HG02642 (cell line): ENCODE measurements around the gene SORCS2.

Experiments
- ATAC-seq: cut with Tn5 transposase; IDR thresholded peaks from one replicate; pipeline ENCODE4 v1.9.1; 2021; ENCODE audit warnings: mild to moderate bottlenecking; ENCODE audit not compliant: unreplicated experiment, poor library complexity

Gene SORCS2

DNA sequence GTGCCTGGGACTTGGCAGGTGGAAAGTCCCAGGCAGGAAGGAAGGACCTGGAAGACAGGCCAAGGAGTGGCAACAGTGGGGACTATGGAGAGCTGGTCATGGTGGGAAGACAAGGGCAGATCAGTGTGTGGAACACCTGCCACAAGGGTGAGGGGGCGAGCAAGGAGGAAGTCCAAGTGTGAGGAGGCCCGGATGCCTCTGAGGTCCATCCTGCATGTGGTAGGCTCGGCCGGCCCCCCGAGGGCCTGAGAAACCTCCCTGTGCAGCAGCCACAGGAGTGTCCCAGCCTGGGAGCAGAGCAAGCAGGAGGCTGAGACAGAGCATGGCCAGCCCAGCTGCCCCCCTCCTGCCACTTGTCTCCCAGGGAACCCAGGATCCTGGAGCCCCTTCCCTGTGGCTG lies 282.9 kb downstream of the SORCS2 start:
- no peak for ATAC-seq

DNA sequence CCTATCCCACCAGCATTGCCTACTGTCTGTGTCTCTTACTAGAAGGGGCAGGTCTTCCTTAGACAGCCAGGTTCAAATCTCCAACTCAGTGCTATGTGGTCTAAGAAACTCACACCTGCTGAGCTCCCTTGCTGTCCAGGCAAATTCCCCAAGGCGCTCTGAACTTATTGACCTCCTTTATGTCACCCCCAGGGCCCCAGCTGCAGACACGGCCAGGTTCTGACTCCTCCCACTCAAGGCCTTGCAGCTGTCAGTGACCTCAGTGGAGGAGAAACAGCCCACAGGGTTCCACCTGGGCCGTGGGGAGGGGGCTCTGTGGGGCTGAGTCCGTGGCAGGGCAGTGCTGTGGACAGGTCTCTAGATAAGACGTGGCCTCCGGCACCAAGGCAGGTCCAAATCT lies 284.5 kb downstream of the SORCS2 start:
- ATAC-seq, result no peak

DNA sequence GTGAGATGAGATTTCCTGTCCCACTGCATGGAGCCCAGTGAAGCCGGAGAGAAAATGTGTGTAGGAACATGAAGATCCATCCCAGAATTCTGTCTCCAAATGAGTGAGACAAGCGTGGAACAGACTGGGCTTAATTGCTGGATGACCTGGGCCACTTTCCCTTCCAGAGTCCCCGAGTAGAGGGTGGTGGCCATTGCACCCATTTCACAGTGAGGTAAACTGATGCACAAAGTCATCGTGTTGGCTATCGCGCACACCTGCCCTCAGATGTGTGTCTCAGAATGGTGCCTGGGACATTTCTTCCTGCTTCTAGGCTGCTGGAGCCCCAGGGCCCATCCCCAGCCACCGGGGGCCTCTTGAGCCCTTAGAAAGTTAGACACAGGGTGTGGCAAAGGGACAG lies 285.4 kb downstream of the SORCS2 start:
- ATAC-seq, result no peak

DNA sequence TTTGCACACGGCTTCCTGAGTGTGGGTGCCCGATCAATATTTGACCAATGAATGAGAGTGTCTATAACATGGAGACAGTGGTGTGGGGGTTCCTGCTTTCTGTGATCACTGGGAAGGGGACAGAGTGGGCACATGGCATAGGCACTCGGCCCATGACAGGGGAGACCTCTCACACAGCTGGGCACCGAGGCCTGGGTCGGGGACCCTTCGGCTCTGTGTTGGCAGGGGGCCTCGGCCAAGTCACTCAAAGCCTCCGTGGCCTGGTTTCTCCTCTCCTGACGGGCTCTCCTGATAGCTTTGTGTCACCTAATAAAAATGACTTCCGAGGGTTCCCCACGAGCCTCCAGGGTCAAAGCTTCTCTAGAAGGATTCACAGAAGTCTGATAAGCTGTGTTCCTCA lies 286.3 kb downstream of the SORCS2 start:
- no peak for ATAC-seq

DNA sequence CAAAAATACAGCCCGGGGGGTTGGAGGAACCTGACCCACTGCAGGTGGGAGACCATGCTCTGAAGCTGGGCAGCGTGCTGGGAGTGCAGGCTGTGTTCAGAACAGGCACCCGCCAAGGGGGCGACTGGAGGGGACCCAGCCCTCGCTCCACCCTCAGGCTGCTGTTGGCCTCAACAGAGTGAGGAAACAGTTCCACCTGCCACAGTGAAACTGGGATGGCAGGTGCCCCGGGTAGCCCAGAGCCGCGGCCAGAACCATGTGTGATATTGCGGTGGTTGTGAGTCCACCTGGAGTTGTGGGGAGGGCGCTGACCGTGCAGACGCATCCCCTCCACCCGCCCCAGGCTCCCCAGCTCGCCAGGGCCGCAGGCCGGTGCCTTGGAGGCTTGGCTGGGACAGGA lies 288.1 kb downstream of the SORCS2 start:
- no peak for ATAC-seq

DNA sequence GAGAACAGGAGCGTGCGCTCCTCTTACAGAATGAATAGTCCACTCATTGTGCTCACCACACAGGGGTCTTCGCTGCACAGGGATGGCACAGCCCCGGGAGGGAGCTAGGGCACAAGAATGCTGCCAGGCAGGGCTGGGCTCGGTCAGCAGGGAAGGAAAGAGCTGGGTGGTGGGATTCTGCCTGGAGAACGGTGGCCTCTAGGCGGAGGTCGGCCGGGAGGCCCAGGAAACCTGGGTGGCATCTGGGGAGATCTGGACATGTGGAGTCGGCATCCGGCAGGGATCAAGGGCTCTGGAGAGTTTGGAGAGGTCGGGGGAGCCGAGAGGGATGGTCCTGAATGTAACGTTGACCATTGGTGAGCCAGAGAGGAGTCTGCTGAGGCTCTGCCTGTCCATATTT lies 288.9 kb downstream of the SORCS2 start:
- ATAC-seq, result no peak

DNA sequence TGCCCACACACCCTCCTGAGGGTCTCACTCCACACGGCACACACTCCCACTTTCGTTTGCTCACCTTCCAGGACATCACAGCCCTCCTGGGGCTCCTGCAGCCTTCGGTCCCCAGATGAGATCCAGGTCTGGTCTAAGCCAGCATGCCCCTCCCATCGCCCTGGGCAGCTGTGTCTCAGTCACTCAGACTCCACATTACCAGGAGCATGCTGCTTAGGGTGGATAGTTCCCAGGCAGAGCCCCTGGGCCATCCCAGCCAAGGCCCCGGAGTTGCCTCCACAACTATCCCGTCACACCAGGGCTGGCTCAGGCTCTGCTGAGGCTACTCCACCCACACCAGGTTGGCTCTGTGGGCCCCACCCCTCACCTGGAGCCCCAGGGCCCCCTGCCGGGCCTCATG lies 292.8 kb downstream of the SORCS2 start:
- ATAC-seq, result no peak

DNA sequence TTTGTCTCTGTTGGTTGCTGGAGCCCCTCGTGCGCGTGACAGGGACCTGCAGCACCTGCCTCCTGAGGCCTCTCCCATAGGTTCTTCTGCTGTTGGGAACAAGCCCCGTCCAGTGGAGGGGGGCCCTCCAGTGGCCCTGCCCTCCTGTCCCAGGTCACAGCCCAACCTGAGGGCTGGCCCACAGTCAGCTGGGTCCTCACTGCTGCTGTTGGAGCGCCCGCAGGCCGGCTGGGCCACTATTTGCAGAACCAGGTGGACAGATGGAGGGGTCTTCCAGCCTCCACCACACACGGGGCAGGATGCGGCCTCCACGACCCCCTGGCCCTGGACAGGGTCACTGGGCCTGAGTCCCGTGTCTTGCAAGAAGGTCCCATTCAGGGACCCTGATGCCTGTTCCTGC lies 293.8 kb downstream of the SORCS2 start:
- ATAC-seq, result no peak

DNA sequence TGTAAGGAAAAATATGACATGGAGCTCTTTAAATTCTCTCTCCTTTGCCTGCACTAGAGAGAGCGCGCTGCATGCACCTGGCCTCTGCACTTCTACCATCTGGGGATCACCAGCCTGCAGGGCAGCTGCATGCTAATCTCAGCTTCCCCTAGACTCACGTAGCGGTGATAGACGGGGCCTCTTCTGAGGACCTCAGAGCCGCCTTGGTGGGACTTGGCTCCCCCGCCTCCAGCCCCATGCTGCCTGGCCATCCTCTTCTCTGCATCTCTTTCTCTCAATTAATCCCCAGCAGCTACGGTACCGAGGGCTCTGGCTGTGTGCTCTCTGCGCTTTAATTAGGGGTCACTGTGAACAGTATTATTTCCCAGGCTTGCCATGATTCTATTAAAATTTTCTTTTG lies 295.2 kb downstream of the SORCS2 start:
- no peak for ATAC-seq

DNA sequence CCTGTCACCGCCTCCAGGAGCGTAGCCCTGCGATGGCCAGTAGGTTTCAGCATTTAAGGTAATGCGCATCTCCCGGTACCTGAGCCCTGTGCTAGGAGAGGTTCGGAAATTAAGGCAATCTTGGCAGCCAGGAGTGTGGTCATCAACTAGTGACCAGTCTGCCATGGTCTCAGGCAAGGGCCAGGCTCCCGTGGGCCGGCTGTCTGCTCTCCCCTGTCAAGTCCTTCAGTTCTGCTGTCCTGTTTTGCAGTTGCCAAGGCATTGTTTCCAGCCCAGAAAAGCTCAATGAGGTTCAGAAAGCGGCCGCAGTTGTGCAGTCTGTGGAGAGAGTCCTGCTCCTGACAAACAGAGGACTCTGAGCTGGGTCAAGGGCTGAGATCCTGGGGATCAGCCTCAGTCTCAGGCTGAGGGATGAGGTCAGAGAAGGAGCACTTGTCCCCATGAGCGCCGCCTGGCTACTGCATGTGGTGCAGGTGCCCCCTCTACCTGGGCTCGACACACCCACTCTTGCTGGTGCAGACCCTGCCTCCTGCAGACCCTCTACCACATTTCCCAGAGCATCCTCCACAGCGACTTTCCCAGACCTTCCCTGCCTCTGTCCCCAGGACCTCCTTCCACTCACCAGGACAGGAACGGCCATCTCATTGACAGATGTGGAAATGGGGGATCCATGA lies 295.8 kb downstream of the SORCS2 start:
- ATAC-seq, result no peak

DNA sequence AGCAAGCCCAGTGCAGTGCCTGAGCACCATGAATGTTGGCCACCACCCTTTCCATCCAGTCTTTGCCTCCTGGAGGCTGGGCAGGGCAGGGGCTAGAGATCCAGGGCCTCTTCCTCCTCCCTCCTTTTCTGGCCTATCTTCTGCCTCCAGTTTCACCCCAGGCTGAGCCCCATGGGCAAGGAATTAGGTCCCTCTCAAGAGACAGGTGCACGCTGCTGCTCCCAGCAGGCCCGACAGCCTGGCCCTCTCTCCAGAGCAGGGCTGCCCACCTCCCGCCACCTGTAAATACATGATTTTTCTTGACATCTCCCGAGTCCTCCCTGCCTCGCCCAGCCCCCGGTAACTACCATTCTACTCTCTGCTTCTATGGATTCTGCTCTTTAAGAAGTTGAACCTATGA lies 299.6 kb downstream of the SORCS2 start:
- no peak for ATAC-seq

DNA sequence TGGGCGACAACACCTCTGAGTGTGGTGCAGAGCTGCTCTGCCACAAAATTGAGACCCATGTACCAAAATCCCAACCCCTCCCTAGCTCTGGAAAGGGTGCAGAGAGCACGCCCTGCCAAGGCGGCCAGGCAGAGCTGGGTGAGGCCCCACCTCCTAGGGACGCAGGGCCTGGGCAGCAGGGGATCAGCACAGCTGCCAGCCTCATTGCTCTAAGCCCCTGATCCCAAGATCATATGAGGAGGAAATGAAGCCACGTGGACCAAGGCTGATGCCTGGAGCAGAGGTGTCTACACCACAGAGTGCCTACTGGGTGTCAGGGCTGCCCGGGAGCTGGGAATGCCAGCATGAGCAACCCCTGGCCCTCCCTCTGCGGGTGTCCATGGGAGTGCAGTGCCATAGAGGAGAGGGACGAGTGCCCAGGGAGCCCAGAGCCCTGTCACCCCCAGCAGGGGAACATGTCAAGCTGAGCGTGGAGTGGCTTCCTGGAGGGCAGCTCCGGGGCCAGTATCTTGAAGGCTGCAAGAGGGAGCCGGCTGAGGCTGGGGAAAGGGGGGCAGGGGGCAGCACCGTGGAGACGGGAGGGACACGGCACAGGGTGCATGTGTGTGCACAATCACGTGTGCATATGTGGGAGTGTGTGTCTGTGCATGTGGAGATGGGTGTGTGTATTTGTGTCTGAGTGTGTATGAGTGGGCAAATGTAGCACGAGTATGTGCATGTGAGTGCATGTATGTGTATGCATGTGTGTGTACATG lies 306.3 kb downstream of the SORCS2 start:
- ATAC-seq, result no peak

DNA sequence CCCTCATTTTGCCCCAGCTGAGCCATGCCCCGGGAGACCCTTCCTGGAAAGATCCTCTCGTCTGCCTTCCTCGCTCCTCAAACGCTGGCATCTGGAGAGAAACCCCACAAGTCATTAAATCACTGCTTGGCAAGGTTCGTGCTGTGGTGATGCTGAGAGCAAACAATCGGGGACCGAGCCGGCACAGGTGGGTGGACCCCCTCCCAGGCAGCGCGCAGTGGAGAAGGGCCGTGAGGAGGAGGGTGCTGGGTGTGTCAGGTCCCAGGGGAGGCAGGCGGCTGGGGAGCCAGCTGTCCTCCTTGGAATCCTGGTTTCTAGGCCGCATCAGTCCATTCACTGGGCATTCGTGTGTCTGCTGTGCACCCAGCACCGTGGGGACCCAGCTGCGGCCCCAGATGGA lies 307.3 kb downstream of the SORCS2 start:
- ATAC-seq, result no peak

DNA sequence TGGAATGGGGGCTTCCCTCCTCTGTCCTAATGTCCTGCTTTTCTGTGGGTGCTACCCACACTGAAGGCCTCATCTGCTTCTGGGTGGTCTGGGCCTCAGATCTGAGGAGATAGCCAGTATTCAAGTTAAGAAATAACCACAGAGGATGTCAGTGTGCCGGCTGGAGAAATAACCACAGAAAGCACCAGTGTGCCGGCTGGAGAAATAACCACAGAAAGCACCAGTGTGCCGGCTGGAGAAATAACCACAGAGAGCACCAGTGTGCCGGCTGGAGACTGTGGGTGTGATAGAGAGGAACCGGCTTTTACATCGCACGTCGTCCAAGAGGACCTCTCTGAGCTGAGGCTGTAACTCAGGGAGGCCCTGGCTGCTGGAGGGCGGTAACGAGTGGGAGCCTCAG lies 308.1 kb downstream of the SORCS2 start:
- ATAC-seq, result no peak

DNA sequence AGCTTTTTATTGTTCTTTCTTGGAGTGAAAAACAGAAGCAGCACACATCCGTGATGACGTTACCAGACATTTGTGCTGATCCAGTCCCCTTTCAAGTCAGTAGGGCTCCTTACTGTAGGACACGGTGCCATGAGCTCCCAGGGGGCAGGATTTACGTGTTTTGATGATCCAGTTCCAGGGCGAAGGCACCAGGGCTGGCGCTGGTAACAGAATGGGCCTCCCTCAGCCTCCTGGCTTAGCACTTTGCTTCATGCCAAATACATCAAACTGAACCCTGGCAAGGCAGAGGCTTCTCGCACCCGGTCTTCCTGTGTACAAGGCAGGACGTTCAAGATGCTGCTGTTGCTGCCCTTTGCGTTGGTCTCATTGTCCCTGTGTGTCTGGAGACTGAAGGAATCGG lies 309.0 kb downstream of the SORCS2 start:
- no peak for ATAC-seq

DNA sequence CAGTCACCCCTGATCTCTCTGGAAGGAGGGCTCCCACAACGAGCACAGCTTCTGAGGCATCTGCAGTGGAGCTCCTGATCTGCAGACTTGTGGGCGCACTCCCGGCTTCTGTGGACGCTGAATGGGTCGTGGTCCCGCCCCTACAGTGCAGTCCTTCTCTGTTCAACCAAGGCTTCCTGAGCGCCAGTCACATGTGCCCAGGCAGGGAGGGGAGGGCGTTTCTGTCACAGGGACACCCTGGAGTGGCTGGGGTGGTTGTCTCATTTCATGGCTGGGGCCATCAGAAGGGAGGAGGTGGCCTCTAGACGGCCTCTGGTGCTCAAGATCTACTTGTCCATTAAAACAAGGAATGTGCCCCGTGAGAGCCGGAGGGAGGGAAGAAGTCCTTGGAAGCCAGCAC lies 309.5 kb downstream of the SORCS2 start:
- no peak for ATAC-seq

DNA sequence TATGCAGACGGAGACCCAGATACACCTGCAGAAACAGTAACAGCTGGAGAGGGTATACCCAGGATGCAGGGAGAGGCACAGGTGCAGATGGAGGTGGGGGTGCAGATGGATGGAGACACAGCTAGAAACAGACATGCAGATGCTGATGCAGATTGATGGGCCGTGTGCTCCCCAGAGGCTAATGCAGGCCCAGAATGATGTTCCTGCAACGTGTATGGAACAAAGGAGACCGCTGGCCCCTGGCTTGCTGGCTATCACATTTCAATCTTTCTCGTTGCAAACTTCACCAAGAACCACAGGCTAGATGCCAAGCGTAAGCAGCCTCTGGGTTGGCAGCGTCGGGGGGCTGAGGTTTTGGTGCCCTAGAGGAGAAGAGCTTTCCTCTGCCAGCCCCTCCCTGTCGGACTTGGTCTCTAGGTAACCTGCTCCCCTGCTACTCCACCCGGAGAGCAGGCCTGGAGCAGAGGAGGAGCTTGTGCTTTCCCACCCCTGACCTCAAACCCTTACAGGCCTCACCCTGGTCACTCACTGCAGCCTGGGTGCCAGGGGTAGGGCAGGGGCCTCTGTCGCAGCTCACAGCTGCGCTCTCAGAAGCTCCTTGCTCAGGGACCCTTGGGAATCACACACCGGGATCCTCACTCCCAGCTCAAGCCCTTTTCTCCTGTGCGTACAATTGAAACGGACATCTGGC lies 311.4 kb downstream of the SORCS2 start:
- ATAC-seq, result no peak

DNA sequence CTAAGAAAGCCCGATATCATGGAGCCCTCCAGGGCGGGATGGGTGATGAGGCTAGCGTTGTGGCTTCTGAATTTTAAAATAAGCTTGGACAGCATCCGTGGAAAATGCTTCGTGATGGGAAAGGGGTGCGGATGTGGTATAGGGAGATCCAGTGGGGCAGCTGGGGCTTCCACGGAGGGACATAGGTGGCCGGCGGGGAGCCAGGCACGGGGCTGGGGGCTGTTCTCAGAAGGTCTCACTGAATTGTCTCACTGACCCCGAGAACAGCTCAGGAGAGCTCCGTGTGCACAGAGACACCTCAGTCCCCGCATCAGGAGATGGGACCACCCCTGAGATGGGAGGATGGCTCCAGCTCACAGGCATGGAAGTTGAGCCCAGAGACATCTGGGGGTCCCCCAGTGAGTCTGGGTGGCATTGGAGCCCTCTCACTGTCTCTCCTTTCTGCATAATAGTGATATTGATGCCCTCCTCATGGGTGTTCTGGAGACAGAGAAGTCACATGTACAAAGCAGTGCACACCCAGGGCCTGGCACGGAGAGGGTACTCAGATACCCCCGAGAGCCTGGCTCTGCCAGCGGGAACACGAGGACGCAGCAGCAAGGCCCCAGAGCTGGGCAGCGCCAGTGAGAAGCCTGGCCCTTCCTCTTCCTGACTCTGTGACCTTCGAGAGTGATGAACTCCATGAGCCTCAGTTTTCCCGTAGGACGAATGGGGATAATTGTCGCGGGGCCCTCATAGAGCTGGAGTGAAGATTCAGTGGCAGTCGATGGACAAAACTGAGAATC lies 313.0 kb downstream of the SORCS2 start:
- no peak for ATAC-seq

DNA sequence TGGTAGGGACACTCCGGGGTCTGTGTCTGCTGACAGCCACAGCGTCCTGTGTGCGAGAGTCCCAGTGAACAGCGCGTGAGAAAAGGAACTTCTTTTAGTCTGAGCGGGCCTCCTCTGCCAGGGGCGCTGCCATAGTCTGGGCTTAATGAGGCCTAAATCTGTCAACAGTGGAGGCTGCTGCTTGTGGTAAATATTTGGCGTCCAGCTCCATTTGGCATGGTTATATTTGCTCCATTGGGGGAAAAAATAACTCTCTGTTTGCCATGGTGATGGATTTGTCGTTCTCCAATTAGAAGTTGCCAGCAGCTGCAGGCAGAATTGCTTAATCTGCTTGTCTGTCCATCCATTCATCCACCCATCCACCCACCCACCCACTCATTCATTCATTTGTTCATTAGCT lies 313.8 kb downstream of the SORCS2 start:
- no peak for ATAC-seq

DNA sequence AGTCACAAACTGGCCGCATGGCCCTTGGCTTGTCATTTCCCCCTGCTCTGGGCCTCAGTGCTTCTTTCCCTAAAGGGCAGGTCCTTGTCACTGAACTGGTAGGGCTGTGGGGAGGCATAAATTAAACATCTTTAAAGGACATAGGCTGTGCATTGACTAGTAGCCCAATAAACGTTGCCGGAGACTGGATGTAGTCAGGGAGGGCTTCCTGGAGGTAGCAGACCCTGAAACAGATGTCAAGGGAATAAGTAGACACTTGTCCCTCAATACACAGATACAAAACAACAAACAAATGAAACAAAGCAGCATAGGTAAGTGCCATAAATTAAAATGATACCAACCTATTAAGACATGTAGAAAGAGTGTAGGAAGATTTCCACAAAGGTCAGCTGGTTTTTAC lies 314.2 kb downstream of the SORCS2 start:
- no peak for ATAC-seq

DNA sequence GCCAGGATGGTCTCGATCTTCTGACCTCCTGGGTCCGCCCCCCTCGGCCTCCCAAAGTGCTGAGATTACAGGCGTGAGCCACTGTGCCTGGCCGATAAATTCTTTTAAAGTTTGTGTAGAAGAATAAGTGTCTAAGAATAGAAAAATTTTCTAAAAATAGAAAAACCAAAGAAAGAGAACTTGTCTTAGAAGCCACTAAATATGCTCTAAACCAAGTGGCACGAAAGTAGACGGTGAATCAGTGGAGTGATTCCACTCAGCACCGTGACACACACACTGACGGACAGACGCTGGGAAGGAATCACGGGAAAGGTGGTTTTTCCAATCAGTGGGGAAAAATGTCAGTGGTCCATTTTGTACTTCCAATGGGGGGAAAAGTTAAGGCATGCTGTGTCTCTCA lies 315.0 kb downstream of the SORCS2 start:
- ATAC-seq, result no peak
